ENCODE data around the gene MARK1.
"Not testable (repeated sequence)": the region's sequence is repeated elsewhere in the genome, so short reads cannot be mapped to it uniquely, and the experiment has no call there.

The MARK1 gene

GRCh38 chr1:220631238-220631815 lies 103.4 kb downstream of the MARK1 start:
- no peak for DNase-seq

- DNase-seq: no peak
Observed at GRCh38 chr1:220637759-220638158, 109.8 kb downstream of the MARK1 start.

GRCh38 chr1:220642285-220642684 lies 114.3 kb downstream of the MARK1 start:
- DNase-seq: no peak

- no peak for DNase-seq
Observed at GRCh38 chr1:220652995-220653394, 125.1 kb downstream of the MARK1 start.

- DNase-seq: no peak
Observed at GRCh38 chr1:220655509-220655908, 127.6 kb downstream of the MARK1 start.

- DNase-seq: no peak
Observed at GRCh38 chr1:220655961-220656740, 128.2 kb downstream of the MARK1 start.

- no peak for DNase-seq
Observed at GRCh38 chr1:220666349-220666748, 138.4 kb downstream of the MARK1 start.

- DNase-seq: no peak
Observed at GRCh38 chr1:220669005-220669404, 141.1 kb downstream of the MARK1 start.

- no peak for DNase-seq
Observed at GRCh38 chr1:220670365-220670764, 142.4 kb downstream of the MARK1 start.

GRCh38 chr1:220673921-220674320 lies 146.0 kb downstream of the MARK1 start:
- DNase-seq: no peak

- no peak for DNase-seq
Observed at GRCh38 chr1:220677251-220677650, 149.3 kb downstream of the MARK1 start.

GRCh38 chr1:220680085-220680687 lies 152.2 kb downstream of the MARK1 start:
- no peak for DNase-seq

- no peak for DNase-seq
Observed at GRCh38 chr1:220681220-220681880, 153.4 kb downstream of the MARK1 start.

- no peak for DNase-seq
Observed at GRCh38 chr1:220682901-220683576, 155.1 kb downstream of the MARK1 start.

GRCh38 chr1:220683716-220684115 lies 155.8 kb downstream of the MARK1 start:
- DNase-seq: not testable (repeated sequence)

- DNase-seq: no peak
Observed at GRCh38 chr1:220684890-220685289, 157.0 kb downstream of the MARK1 start.

- no peak for DNase-seq
Observed at GRCh38 chr1:220685879-220686278, 157.9 kb downstream of the MARK1 start.

GRCh38 chr1:220687809-220688208 lies 159.9 kb downstream of the MARK1 start:
- DNase-seq: no peak

- DNase-seq: no peak
Observed at GRCh38 chr1:220689666-220690065, 161.7 kb downstream of the MARK1 start.

- peak; percentile 71 for DNase-seq
Observed at GRCh38 chr1:220690140-220691052, 162.5 kb downstream of the MARK1 start, which contains the start of gene C1orf115. TSS of gene C1orf115 (plus strand) at chr1:220690363. CDS start at chr1:220690403, 40 bp downstream.

GRCh38 chr1:220691053-220691684 lies 163.2 kb downstream of the MARK1 start:
- DNase-seq: no peak
